ENCODE measurements around the gene CEP112. TPM values are rescaled to one million over a fixed set of nuclear protein-coding genes. Genes with fewer than 3 reads are reported as not detected.

The CEP112 gene
- polyA plus RNA-seq, 1 donor from 2014 or later: 6.0 TPM

DNA sequence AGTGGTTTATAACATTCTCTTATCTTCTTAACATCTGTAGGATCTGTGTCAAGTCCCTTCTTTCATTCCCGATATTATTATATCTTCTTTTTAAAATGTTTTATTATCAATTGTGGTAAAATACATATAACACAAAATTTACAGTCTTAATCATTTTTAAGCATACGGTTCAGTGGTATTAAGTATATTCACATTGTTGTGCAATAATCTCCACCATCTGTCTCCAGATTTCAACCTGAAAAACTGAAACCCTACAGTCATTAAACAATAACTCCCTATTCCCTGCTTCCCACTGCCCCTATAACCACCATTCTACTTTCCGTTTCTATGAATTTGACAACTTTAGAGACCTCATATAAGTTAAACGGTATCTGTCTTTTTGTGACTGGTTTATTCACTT lies 45.5 kb downstream of the CEP112 start:
- no peaks in the 10 kb centered on the region for H3K9me2 ChIP-seq (ENCODE audit: insufficient read depth, low read length)
- no peak overlapping the region for H3K9ac ChIP-seq (ENCODE audit: low read length)
- H2AFZ ChIP-seq (ENCODE audit: low read depth, low read length): no peak overlapping the region
- no peaks in the 10 kb centered on the region for H3K9me3 ChIP-seq (ENCODE audit: low read length)
- TF ChIP-seq EP300 (conservative IDR thresholded peaks at IDR 0.05; ENCODE audit: poor library complexity, severe bottlenecking) (no peak), MXI1 (conservative IDR thresholded peaks at IDR 0.05; ENCODE audit: poor library complexity, severe bottlenecking) (no peak), TAF1 (IDR thresholded peaks at IDR 0.05; ENCODE audit: low read depth) (no peak), EZH2 (IDR thresholded peaks at IDR 0.05; ENCODE audit: borderline replicate concordance, insufficient read depth, low read length, poor library complexity, severe bottlenecking) (no peak), POLR2AphosphoS5 (IDR thresholded peaks at IDR 0.05) (no peak), RAD21 (conservative IDR thresholded peaks at IDR 0.05) (no peak), SMC3 (conservative IDR thresholded peaks at IDR 0.05; ENCODE audit: poor library complexity) (no peak)
- TF ChIP-seq, protein P1, sequence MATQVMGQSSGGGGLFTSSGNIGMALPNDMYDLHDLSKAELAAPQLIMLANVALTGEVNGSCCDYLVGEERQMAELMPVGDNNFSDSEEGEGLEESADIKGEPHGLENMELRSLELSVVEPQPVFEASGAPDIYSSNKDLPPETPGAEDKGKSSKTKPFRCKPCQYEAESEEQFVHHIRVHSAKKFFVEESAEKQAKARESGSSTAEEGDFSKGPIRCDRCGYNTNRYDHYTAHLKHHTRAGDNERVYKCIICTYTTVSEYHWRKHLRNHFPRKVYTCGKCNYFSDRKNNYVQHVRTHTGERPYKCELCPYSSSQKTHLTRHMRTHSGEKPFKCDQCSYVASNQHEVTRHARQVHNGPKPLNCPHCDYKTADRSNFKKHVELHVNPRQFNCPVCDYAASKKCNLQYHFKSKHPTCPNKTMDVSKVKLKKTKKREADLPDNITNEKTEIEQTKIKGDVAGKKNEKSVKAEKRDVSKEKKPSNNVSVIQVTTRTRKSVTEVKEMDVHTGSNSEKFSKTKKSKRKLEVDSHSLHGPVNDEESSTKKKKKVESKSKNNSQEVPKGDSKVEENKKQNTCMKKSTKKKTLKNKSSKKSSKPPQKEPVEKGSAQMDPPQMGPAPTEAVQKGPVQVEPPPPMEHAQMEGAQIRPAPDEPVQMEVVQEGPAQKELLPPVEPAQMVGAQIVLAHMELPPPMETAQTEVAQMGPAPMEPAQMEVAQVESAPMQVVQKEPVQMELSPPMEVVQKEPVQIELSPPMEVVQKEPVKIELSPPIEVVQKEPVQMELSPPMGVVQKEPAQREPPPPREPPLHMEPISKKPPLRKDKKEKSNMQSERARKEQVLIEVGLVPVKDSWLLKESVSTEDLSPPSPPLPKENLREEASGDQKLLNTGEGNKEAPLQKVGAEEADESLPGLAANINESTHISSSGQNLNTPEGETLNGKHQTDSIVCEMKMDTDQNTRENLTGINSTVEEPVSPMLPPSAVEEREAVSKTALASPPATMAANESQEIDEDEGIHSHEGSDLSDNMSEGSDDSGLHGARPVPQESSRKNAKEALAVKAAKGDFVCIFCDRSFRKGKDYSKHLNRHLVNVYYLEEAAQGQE (IDR thresholded peaks at IDR 0.05; ENCODE audit: borderline replicate concordance): no peak
- TF ChIP-seq, protein P2, sequence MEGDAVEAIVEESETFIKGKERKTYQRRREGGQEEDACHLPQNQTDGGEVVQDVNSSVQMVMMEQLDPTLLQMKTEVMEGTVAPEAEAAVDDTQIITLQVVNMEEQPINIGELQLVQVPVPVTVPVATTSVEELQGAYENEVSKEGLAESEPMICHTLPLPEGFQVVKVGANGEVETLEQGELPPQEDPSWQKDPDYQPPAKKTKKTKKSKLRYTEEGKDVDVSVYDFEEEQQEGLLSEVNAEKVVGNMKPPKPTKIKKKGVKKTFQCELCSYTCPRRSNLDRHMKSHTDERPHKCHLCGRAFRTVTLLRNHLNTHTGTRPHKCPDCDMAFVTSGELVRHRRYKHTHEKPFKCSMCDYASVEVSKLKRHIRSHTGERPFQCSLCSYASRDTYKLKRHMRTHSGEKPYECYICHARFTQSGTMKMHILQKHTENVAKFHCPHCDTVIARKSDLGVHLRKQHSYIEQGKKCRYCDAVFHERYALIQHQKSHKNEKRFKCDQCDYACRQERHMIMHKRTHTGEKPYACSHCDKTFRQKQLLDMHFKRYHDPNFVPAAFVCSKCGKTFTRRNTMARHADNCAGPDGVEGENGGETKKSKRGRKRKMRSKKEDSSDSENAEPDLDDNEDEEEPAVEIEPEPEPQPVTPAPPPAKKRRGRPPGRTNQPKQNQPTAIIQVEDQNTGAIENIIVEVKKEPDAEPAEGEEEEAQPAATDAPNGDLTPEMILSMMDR (IDR thresholded peaks at IDR 0.05; ENCODE audit: poor library complexity, severe bottlenecking): no peak
- H3K4me2 ChIP-seq (ENCODE audit: low read length): no peak overlapping the region
- H4K20me1 ChIP-seq (ENCODE audit: insufficient read depth): no peaks in the 10 kb centered on the region
- H3K4me3 ChIP-seq (ENCODE audit: low read length): no peak overlapping the region
- no peak overlapping the region for H3K27ac ChIP-seq (ENCODE audit: low read length)
- H3F3A ChIP-seq (ENCODE audit: insufficient read depth, low read length, poor library complexity, severe bottlenecking): no peaks in the 10 kb centered on the region
- no peaks in the 10 kb centered on the region for H3K36me3 ChIP-seq (ENCODE audit: insufficient read depth, low read length)
- no peaks in the 10 kb centered on the region for H3K79me2 ChIP-seq (replicated peaks; ENCODE audit: insufficient read depth, low read length)
- H3K27me3 ChIP-seq (ENCODE audit: insufficient read depth, low read depth, low read length): no peaks in the 10 kb centered on the region

DNA sequence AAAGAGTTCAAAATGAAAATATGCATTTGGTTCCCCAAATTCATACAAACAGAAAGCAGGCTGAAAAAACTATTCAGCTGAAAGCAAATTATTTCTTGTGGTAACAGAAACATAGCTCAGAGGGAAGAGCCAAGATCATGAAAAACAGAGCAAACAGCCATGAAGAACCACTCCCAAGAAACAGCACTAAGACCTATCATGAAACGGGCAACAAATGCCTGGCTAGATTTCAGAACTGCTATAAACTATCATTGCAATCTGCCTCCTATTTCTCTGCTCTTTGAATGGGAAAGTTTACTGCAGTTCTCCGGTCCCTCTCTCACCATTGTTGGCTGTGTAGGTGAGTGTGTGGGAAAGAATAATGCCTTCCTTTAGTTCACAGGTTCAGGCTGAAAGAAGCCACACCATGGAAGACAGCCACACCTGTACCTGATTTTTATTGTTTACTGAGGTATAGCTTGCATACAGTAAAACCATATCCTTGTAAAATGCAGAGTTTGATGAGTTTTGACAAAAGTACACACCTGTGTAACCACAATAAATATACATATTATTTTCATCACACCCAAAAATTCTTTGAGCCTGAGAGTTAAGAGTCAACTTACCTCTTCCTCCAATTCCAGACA lies 48.2 kb downstream of the CEP112 start:
- H3K9me3 ChIP-seq (ENCODE audit: low read length): no peaks in the 10 kb centered on the region
- no peaks in the 10 kb centered on the region for H4K20me1 ChIP-seq (ENCODE audit: insufficient read depth)
- H3K27me3 ChIP-seq (ENCODE audit: insufficient read depth, low read depth, low read length): no peaks in the 10 kb centered on the region
- no peak overlapping the region for H3K9ac ChIP-seq (ENCODE audit: low read length)
- H3K4me3 ChIP-seq (ENCODE audit: low read length): no peak overlapping the region
- H3K9me2 ChIP-seq (ENCODE audit: insufficient read depth, low read length): no peaks in the 10 kb centered on the region
- no peaks in the 10 kb centered on the region for H3K79me2 ChIP-seq (replicated peaks; ENCODE audit: insufficient read depth, low read length)
- H2AFZ ChIP-seq (ENCODE audit: low read depth, low read length): no peak overlapping the region
- no peak overlapping the region for H3K27ac ChIP-seq (ENCODE audit: low read length)
- no peaks in the 10 kb centered on the region for H3K36me3 ChIP-seq (ENCODE audit: insufficient read depth, low read length)
- H3K4me2 ChIP-seq (ENCODE audit: low read length): no peak overlapping the region
- no peaks in the 10 kb centered on the region for H3F3A ChIP-seq (ENCODE audit: insufficient read depth, low read length, poor library complexity, severe bottlenecking)
- TF ChIP-seq EZH2 (IDR thresholded peaks at IDR 0.05; ENCODE audit: borderline replicate concordance, insufficient read depth, low read length, poor library complexity, severe bottlenecking) (no peak), SMC3 (conservative IDR thresholded peaks at IDR 0.05; ENCODE audit: poor library complexity) (no peak), MXI1 (conservative IDR thresholded peaks at IDR 0.05; ENCODE audit: poor library complexity, severe bottlenecking) (no peak), TAF1 (IDR thresholded peaks at IDR 0.05; ENCODE audit: low read depth) (no peak), POLR2AphosphoS5 (IDR thresholded peaks at IDR 0.05) (no peak), RAD21 (conservative IDR thresholded peaks at IDR 0.05) (no peak), EP300 (conservative IDR thresholded peaks at IDR 0.05; ENCODE audit: poor library complexity, severe bottlenecking) (no peak)
- TF ChIP-seq, protein P2 (IDR thresholded peaks at IDR 0.05; ENCODE audit: poor library complexity, severe bottlenecking): no peak
- TF ChIP-seq, protein P1 (IDR thresholded peaks at IDR 0.05; ENCODE audit: borderline replicate concordance): no peak

Data from neural cell (in vitro differentiated cells).